Raji (cell line): ENCODE measurements around the gene ADARB2.

Experiments used
- POLR2A ChIP-seq: IDR thresholded peaks from 2 replicates; pipeline ENCODE4 v1.6.1; 2011; ENCODE audit warnings: low read depth, low read length, control low read depth; ENCODE audit not compliant: insufficient read depth

ADARB2 gene

GRCh38 chr10:1272079-1272776 is 465.1 kb downstream of the ADARB2 start:
- TF ChIP-seq POLR2A: no peak

- no peak for TF ChIP-seq POLR2A
These were observed 466.4 kb downstream of the ADARB2 start for GRCh38 chr10:1270906-1271305.

- no peak for TF ChIP-seq POLR2A
These were observed 466.8 kb downstream of the ADARB2 start for GRCh38 chr10:1270490-1270889.

GRCh38 chr10:1268831-1269230 is 468.5 kb downstream of the ADARB2 start:
- no peak for TF ChIP-seq POLR2A

GRCh38 chr10:1267568-1267967 is 469.8 kb downstream of the ADARB2 start:
- TF ChIP-seq POLR2A: no peak

- no peak for TF ChIP-seq POLR2A
These were observed 470.2 kb downstream of the ADARB2 start for GRCh38 chr10:1267148-1267547.

- TF ChIP-seq POLR2A: no peak
These were observed 471.1 kb downstream of the ADARB2 start for GRCh38 chr10:1266033-1266802.

GRCh38 chr10:1264001-1264400 is 473.3 kb downstream of the ADARB2 start:
- no peak for TF ChIP-seq POLR2A

GRCh38 chr10:1257274-1257673 is 480.1 kb downstream of the ADARB2 start:
- TF ChIP-seq POLR2A: no peak

GRCh38 chr10:1256432-1256725 is 480.9 kb downstream of the ADARB2 start:
- no peak for TF ChIP-seq POLR2A

- TF ChIP-seq POLR2A: no peak
These were observed 481.5 kb downstream of the ADARB2 start for GRCh38 chr10:1255600-1256431.

- TF ChIP-seq POLR2A: no peak
These were observed 482.2 kb downstream of the ADARB2 start for GRCh38 chr10:1255118-1255517.

GRCh38 chr10:1253523-1254353 is 483.6 kb downstream of the ADARB2 start:
- no peak for TF ChIP-seq POLR2A

- no peak for TF ChIP-seq POLR2A
These were observed 485.6 kb downstream of the ADARB2 start for GRCh38 chr10:1251769-1252168.
